ENCODE data around the gene SIRPB2.

GRCh38 chr20:1535420-1536175 lies 44.4 kb upstream of the SIRPB2 start:
- no peak for TF ChIP-seq EZH2 (IDR thresholded peaks at IDR 0.05)
- TF ChIP-seq POLR2AphosphoS5 (IDR thresholded peaks at IDR 0.05; ENCODE audit: borderline replicate concordance, low read depth, low read length): no peak
- TF ChIP-seq FOXP2 (optimal IDR thresholded peaks at IDR 0.05; ENCODE audit: control extremely low read depth, extremely low read length, insufficient read depth): no peak
